Measurements from ENCODE around the gene COL6A5. TPM values are rescaled to one million over a fixed set of nuclear protein-coding genes. Genes with fewer than 3 reads are reported as not detected.
A peak's percentile ranks its signal among the peaks of the same experiment; 100 is the strongest.

The COL6A5 gene
- total RNA-seq, 4 donors from 2014 or later: 0.04 TPM; not detected in 3

- TF ChIP-seq POLR2A (IDR thresholded peaks at IDR 0.05) (no peak), EP300 (IDR thresholded peaks at IDR 0.05) (no peak), POLR2AphosphoS5 (IDR thresholded peaks at IDR 0.05) (no peak)
- TF ChIP-seq, protein P1, sequence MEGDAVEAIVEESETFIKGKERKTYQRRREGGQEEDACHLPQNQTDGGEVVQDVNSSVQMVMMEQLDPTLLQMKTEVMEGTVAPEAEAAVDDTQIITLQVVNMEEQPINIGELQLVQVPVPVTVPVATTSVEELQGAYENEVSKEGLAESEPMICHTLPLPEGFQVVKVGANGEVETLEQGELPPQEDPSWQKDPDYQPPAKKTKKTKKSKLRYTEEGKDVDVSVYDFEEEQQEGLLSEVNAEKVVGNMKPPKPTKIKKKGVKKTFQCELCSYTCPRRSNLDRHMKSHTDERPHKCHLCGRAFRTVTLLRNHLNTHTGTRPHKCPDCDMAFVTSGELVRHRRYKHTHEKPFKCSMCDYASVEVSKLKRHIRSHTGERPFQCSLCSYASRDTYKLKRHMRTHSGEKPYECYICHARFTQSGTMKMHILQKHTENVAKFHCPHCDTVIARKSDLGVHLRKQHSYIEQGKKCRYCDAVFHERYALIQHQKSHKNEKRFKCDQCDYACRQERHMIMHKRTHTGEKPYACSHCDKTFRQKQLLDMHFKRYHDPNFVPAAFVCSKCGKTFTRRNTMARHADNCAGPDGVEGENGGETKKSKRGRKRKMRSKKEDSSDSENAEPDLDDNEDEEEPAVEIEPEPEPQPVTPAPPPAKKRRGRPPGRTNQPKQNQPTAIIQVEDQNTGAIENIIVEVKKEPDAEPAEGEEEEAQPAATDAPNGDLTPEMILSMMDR (IDR thresholded peaks at IDR 0.05): no peak
- Histone ChIP-seq H3K27ac (no peak overlapping the region), H3K9me3 (peaks cover 0 to under 1% (median 0%) of the 10 kb centered on the region in 3 donors), H3K4me3 (no peak overlapping the region), H3K36me3 (no peaks in the 10 kb centered on the region), H3K4me1 (peaks cover 0 to 14% (median 0%) of the 10 kb centered on the region in 3 donors), H3K27me3 (no peaks in the 10 kb centered on the region)
- 20 to 29% methylated on average over 2 of the region's 2 CpGs for WGBS, 2 donors (ENCODE audit: low coverage in 1 of 2)
- peak; percentile 36 for ATAC-seq
Measured at GRCh38 chr3:130316169-130316568, 29.3 kb upstream of the COL6A5 start.

DNA sequence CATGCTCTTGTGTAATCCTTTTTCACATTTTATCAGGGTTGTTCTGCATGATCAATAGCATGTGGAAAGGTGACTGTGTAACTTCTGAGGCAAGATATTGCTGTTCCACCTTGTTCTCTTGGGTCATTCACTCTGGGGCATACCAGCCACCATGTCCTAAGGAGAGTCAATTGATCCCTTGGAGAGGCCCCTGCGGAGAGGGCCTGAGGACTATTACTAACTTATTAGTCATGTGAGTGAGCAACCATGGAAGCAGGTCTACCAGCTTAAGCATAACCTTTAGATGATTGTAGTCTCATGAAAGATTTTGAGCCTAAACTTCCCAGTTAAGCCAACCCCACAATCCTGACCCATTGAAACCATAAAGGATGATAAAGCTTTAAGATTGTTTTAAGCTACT lies 22.0 kb upstream of the COL6A5 start:
- no peaks in the 10 kb centered on the region for H3K27me3 ChIP-seq
- TF ChIP-seq POLR2AphosphoS5 (IDR thresholded peaks at IDR 0.05): no peak
- ATAC-seq: no peak
- H3K4me1 ChIP-seq: no peaks in the 10 kb centered on the region
- H3K27ac ChIP-seq: no peak overlapping the region
- H3K36me3 ChIP-seq: no peaks in the 10 kb centered on the region
- peaks cover 0 to 6% (median 0%) of the 10 kb centered on the region in 3 donors for H3K9me3 ChIP-seq
- 100% methylated on average over 1 of the region's 1 CpG; no CpG with 5 or more reads in 1 of the 2 donors for WGBS, 2 donors (ENCODE audit: low coverage in 1 of 2)
- no peak overlapping the region for H3K4me3 ChIP-seq

GRCh38 chr3:130340766-130341165 lies 4.7 kb upstream of the COL6A5 start:
- H3K4me1 ChIP-seq: peaks cover 0 to 5% (median 3%) of the 10 kb centered on the region in 3 donors
- peaks cover 10% of the 10 kb centered on the region for H3K27me3 ChIP-seq
- H3K9me3 ChIP-seq: peaks cover 0 to 21% (median 0%) of the 10 kb centered on the region in 3 donors
- no peak overlapping the region for H3K27ac ChIP-seq
- TF ChIP-seq POLR2A (IDR thresholded peaks at IDR 0.05) (no peak), EP300 (IDR thresholded peaks at IDR 0.05) (no peak), POLR2AphosphoS5 (IDR thresholded peaks at IDR 0.05) (no peak)
- TF ChIP-seq, protein P1 (IDR thresholded peaks at IDR 0.05): no peak
- H3K4me3 ChIP-seq: no peak overlapping the region
- H3K36me3 ChIP-seq: no peaks in the 10 kb centered on the region
- WGBS, 2 donors (ENCODE audit: low coverage in 1 of 2): 56 to 63% methylated on average over 1 of the region's 1 CpG
- no peak for ATAC-seq

GRCh38 chr3:130341388-130341787 lies 4.1 kb upstream of the COL6A5 start:
- Histone ChIP-seq H3K27me3 (peaks cover 16% of the 10 kb centered on the region), H3K4me3 (no peak overlapping the region), H3K9me3 (peaks cover 0 to 18% (median 0%) of the 10 kb centered on the region in 3 donors), H3K36me3 (no peaks in the 10 kb centered on the region), H3K27ac (no peak overlapping the region), H3K4me1 (peaks cover 0 to 7% (median 4%) of the 10 kb centered on the region in 3 donors)
- TF ChIP-seq, protein P1 (IDR thresholded peaks at IDR 0.05): no peak
- TF ChIP-seq EP300 (IDR thresholded peaks at IDR 0.05): no peak
- no peak for TF ChIP-seq POLR2A (IDR thresholded peaks at IDR 0.05)
- no peak for TF ChIP-seq POLR2AphosphoS5 (IDR thresholded peaks at IDR 0.05)
- ATAC-seq: no peak

- no peak for ATAC-seq
- peaks cover 0 to 7% (median 4%) of the 10 kb centered on the region in 3 donors for H3K4me1 ChIP-seq
- H3K27me3 ChIP-seq: peaks cover 21% of the 10 kb centered on the region
- TF ChIP-seq EP300 (IDR thresholded peaks at IDR 0.05) (no peak), POLR2A (IDR thresholded peaks at IDR 0.05) (no peak), POLR2AphosphoS5 (IDR thresholded peaks at IDR 0.05) (no peak)
- TF ChIP-seq, protein P1 (IDR thresholded peaks at IDR 0.05): no peak
- 75 to 84% methylated on average over 4 of the region's 4 CpGs for WGBS, 2 donors (ENCODE audit: low coverage in 1 of 2)
- H3K9me3 ChIP-seq: peaks cover 0 to 14% (median 0%) of the 10 kb centered on the region in 3 donors
- no peak overlapping the region for H3K4me3 ChIP-seq
- no peak overlapping the region for H3K27ac ChIP-seq
- no peaks in the 10 kb centered on the region for H3K36me3 ChIP-seq
Measured at GRCh38 chr3:130341882-130342281, 3.6 kb upstream of the COL6A5 start.

Measured in gastroesophageal sphincter (tissue), 4 donors.